GM19372 (cell line): Measurements from ENCODE around the gene SLC16A3.
"Not testable (repeated sequence)": the region's sequence is repeated elsewhere in the genome, so short reads cannot be mapped to it uniquely, and the experiment has no call there.

Experiments used
- ATAC-seq: cut with Tn5 transposase; IDR thresholded peaks from one replicate; pipeline ENCODE4 v1.9.1; 2021; ENCODE audit warnings: mild to moderate bottlenecking, low read depth, moderate library complexity; ENCODE audit not compliant: unreplicated experiment

The SLC16A3 gene

GRCh38 chr17:82245134-82246039 lies 16.5 kb downstream of the SLC16A3 start:
- no peak for ATAC-seq

GRCh38 chr17:82246040-82246364 lies 17.2 kb downstream of the SLC16A3 start:
- ATAC-seq: no peak

GRCh38 chr17:82246365-82247181 lies 17.7 kb downstream of the SLC16A3 start:
- no peak for ATAC-seq

DNA sequence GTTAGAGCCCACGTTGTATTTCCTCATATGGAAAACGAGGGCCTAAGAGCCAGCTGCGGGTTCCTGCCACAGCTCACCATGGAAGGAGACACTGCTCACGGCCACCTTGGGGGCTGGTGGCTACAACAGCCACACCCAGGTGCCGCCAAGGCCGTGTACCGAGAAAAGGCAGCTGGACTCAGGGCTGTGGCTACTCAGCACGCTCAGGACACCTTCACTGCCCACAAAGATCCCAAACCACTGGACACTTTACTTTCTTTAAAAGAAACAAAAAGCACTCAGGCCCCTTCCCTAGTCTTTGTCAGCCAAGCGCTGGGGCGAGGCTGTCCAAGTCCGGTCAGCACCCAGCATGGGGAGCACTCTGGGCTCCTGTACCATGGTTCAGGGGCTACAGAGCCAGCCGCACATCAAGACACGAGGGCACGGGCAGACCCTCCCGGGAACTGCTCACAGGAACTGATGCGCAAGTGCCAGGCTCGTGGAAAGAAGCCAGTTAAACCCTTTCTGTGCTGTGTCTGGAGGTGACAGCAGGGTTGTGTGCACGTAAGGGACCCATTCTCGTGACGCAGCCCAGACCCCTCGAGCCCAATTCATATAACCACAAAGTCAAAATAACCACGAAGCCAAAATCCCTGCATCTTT lies 18.5 kb downstream of the SLC16A3 start:
- no peak for ATAC-seq

DNA sequence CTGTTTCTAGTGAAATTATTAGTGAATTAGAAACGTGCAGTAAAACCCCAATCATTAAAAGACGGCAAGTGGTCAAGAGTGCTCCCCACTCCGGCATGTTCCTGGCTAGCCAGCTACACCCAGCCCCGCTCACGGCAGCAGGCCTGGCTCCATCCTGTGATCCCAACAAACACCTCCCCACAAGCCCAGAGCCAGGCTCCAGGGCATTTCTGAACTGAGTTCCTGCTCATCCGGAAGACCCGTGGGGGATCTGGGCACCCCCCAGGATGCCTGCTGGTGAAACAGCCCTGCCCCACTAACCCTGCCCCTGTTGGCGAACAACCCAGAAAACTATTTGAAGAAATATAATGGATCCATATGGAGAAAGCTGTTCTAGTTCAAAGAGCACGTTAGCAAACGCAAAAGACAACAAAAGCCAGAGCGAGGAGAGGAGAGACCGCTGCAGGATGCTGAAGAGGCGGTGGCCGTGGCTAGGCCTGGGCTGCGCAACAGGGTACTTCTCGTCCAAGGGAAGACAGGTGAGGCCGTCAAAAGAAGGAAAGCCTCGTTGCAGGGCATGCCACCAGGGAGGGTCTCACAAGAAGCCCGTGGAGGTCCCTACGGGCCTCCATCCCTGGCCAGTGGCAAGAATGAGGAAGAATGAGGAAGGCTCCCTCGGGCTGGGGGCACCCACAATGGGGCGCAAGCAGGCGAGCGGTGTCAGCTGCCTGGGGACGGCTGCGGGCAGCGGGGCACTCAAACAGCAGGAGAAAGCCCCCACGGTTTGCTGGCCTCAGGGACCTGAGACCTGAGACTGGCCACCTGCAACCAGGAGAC lies 19.2 kb downstream of the SLC16A3 start:
- no peak for ATAC-seq

- ATAC-seq: no peak
These were observed 20.2 kb downstream of the SLC16A3 start for GRCh38 chr17:82248815-82249674.

GRCh38 chr17:82249896-82250581 lies 21.2 kb downstream of the SLC16A3 start:
- no peak for ATAC-seq

GRCh38 chr17:82250868-82251500 lies 22.1 kb downstream of the SLC16A3 start:
- ATAC-seq: no peak

DNA sequence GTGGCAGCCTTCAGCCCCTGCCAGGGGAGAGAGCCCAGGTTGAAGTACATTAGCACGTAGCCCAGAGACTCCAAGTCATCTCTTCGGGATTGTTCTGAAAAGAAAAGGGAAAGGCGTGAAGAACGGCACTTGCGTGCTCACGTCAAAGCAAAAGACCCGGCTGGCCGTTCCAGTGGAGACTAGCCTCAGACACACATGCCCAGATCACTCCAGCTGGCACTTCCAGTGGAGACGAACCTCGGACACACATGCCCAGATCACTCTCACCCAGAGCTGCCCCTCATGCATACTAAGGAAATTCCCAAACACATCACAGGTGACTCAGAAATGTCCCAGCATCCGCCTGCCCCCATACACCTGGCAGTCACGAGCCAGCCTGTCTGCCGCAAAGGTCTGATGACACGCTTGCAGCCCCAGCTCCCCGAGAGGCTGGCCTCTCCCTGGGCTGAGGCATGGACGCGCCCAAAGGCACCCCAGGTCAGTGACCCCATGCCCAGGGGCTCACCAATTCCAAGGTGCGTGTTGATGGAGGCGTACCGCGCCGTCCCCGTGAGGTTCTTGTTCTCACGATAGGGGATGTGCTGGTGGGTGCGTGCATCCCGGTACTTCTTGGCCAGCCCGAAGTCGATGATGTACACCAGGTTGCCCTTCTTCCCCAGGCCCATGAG lies 23.8 kb downstream of the SLC16A3 start:
- no peak for ATAC-seq

DNA sequence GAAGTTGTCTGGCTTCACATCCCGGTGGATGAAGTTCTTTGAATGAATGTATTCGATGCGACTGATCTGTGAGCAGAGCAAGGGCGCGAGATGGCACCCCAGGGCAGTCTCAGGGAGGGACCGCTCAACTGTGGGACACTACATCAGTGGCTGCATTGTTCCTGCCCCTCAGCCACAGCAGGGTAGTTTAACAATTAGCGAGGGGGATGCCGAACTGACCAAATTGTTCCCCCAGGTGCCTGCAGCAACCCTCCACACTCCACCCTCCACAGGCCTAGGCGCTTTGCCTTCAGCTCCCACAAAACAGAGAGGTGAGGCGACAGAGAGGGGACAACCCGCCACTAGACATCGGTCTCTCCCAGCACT lies 24.3 kb downstream of the SLC16A3 start:
- ATAC-seq: no peak

DNA sequence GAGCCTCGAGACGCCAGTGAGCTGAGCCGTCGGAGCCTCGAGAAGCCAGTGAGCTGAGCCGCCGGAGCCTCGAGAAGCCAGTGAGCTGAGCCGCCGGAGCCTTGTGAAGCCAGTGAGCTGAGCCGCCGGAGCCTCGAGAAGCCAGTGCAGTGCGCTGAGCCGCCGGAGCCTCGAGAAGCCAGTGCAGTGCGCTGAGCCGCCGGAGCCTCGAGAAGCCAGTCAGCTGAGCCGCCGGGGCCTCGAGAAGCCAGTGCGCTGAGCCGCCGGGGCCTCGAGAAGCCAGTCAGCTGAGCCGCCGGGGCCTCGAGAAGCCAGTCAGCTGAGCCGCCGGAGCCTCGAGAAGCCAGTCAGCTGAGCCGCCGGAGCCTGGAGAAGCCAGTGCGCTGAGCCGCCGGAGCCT lies 25.3 kb downstream of the SLC16A3 start:
- ATAC-seq: not testable (repeated sequence)

- not testable (repeated sequence) for ATAC-seq
These were observed 25.9 kb downstream of the SLC16A3 start for GRCh38 chr17:82254746-82255145.

DNA sequence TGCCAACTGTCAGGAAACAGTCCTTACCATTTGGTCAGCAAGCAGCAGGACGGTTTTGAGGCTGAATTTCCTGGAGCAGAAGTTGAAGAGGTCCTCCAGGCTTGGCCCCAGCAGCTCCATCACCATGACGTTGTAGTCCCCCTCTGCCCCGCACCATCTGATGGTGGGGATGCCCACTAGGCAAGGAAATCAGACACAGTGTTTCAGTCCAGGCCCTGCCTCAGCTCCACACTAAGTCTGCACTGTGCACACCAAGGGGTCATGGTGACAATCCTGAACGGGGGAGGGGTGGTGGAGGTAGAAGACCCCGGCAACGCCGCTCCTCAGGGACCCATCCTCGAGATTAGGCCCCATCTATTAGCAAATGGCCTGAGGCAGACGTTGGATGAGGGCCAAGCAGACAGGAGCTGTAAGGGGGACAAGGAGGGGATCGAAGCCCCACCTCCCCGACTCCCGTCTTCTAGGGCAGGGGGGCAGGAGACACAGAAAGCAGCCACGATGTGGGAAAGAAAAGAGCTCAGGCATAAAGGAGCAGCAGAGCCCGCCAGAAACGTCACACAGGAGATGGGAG lies 26.6 kb downstream of the SLC16A3 start:
- no peak for ATAC-seq

DNA sequence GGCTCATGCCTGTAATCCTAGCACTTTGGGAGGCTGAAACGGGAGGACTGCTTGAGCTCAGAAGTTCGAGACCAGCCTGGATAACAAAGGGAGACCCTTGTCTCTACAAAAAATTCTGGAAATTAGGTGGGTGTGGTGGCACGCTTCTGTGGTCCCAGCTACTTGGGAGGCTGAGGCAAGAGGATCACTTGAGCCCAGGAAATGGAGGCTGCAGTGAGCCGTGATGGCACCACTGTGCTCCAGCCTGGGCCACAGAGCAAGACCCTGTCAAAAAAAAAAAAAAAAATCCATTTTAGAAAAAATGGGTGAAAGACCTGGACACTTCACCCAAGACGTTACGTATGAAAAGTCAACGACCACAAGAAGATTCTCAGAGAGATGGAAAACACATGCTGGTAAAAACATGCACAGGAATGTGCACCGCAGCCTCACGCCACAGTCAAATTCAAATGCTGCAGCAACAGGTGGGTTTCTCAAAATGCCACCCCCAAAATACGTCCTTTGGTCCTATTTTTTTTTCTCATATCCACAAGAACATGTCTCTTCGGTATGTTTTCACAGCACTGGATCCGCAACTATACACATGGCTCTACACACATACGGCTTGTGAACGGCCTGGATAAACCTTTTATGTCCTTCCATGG lies 27.5 kb downstream of the SLC16A3 start:
- no peak for ATAC-seq

- no peak for ATAC-seq
These were observed 28.6 kb downstream of the SLC16A3 start for GRCh38 chr17:82257473-82257872.

DNA sequence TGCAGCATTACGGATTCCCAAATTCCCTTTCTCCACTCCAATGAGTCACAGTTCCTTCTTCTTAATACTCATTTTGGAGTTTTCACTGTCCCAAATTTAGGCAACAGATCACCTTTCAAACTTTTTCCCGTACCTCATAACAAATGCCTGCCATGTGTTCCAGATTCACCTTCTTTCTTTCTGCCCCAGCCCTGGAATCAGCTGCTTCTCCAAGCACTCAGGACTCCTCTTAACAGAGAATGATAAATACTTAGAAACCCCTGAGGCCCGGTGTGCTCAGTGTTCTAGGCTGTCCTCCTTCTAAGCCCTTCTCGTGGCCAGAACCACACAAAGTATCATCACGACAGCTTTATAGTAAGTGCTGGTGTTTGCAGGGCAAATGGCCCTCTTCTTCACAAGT lies 29.7 kb downstream of the SLC16A3 start:
- no peak for ATAC-seq
